Measurements from ENCODE around the gene DYNLT1. TPM values are rescaled to one million over a fixed set of nuclear protein-coding genes. Genes with fewer than 3 reads are reported as not detected.

The DYNLT1 gene
- total RNA-seq, 3 donors from 2014 or later (not counting 1 experiment from before 2014, with no cell fraction given): 85.7 to 106 (median 86.8) TPM

DNA sequence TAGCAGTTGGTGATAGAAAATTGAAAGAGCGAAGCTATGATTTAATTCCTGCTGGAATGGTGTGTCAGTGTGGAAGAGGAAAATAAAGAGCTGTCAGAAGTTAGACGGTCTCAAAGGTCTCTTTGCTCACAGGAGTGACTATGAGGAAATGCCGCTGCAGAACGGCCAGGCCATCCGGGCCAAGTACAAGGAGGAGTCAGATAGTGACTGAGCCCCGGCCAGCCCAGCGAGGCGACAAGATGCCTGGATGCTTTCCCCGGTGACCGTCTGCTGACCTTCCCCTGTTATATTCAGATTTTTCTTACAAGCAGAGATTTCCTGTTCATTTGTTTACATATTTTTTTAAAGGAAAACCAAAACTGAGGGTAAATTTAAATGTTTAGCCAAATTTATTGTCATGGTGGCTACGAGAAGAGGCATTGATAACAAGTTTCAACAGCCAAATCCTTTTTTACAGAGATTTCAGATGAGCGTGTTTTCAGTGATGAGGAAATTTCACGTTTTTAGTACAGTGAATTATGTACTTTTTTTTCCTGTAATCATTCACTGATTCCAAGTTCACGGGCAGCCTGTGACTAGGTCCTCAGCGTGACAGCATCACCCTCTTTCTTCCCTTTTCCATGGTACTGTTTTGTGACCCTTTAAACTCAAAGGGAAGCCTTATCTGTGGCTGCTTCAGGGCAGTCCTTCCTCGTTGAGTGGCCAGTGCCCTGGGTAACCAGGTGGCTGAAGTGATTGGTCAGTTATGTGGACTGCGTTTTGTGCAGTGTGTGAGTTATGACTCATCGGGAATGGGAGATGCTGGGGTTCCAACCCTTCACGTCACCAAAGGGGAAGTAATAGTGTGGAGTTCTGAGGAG is 12.6 kb downstream of the DYNLT1 start:
- Histone ChIP-seq H3K36me3 (ENCODE audit: control insufficient read depth, insufficient read depth, low read length) (peaks cover 72% of the 10 kb centered on the region), H3K27me3 (ENCODE audit: control insufficient read depth, insufficient read depth, low read length) (no peaks in the 10 kb centered on the region), H3K27ac (ENCODE audit: low read length) (no peak overlapping the region), H3K9me3 (ENCODE audit: control insufficient read depth, insufficient read depth, low read length) (no peaks in the 10 kb centered on the region), H3K4me1 (ENCODE audit: control insufficient read depth, insufficient read depth, low read length) (peaks cover 20% of the 10 kb centered on the region), H3K4me3 (ENCODE audit: low read length) (no peak overlapping the region)
- intact Hi-C loops (cut with micrococcal nuclease): no loop called here
- no peak overlapping the region for H3K4me3 Mint-ChIP-seq
- no peaks in the 10 kb centered on the region for H3K27me3 Mint-ChIP-seq (ENCODE audit: low read depth in 2 of 2)
- H3K4me1 Mint-ChIP-seq: peaks cover 56 to 62% of the 10 kb centered on the region in 2 donors
- no peak for TF ChIP-seq CTCF (IDR thresholded peaks at IDR 0.05)
- ATAC-seq (peak in 1 of 3 donors; percentile 50), DNase-seq (no peak)
- H3K36me3 Mint-ChIP-seq: peaks cover 18% of the 10 kb centered on the region
- peaks cover 2 to 3% of the 10 kb centered on the region in 2 donors for H3K9me3 Mint-ChIP-seq
- H3K27ac Mint-ChIP-seq: peak overlapping the region; percentile 71 to 91
- WGBS (ENCODE audit: insufficient coverage): 83% methylated on average over 19 of the region's 19 CpGs

GRCh38 chr6:158630938-158631616 is 13.5 kb downstream of the DYNLT1 start:
- Mint-ChIP-seq H3K4me1 (peaks cover 56 to 63% of the 10 kb centered on the region in 2 donors), H3K9me3 (peaks cover 4 to 6% of the 10 kb centered on the region in 2 donors), H3K4me3 (no peak overlapping the region), H3K36me3 (peaks cover 15% of the 10 kb centered on the region), H3K27me3 (ENCODE audit: low read depth in 2 of 2) (no peaks in the 10 kb centered on the region), H3K27ac (peak overlapping the region; percentile 71 to 91)
- H3K27ac ChIP-seq (ENCODE audit: low read length): no peak overlapping the region
- H3K4me1 ChIP-seq (ENCODE audit: control insufficient read depth, insufficient read depth, low read length): peaks cover 14% of the 10 kb centered on the region
- no peaks in the 10 kb centered on the region for H3K9me3 ChIP-seq (ENCODE audit: control insufficient read depth, insufficient read depth, low read length)
- no peak overlapping the region for H3K4me3 ChIP-seq (ENCODE audit: low read length)
- TF ChIP-seq CTCF (IDR thresholded peaks at IDR 0.05): no peak
- WGBS (ENCODE audit: insufficient coverage): 86% methylated on average over 19 of the region's 19 CpGs
- ATAC-seq (no peak), DNase-seq (no peak)
- peaks cover 72% of the 10 kb centered on the region for H3K36me3 ChIP-seq (ENCODE audit: control insufficient read depth, insufficient read depth, low read length)
- no peaks in the 10 kb centered on the region for H3K27me3 ChIP-seq (ENCODE audit: control insufficient read depth, insufficient read depth, low read length)
- intact Hi-C loops (cut with micrococcal nuclease): no loop called here

GRCh38 chr6:158629367-158630221 is 14.9 kb downstream of the DYNLT1 start:
- Mint-ChIP-seq H3K9me3 (peaks cover 4 to 6% of the 10 kb centered on the region in 2 donors), H3K36me3 (peaks cover 21% of the 10 kb centered on the region), H3K4me3 (no peak overlapping the region), H3K4me1 (peaks cover 50 to 56% of the 10 kb centered on the region in 2 donors), H3K27me3 (ENCODE audit: low read depth in 2 of 2) (no peaks in the 10 kb centered on the region), H3K27ac (peak overlapping the region; percentile 77 to 91)
- H3K36me3 ChIP-seq (ENCODE audit: control insufficient read depth, insufficient read depth, low read length): peaks cover 77% of the 10 kb centered on the region
- no peak for TF ChIP-seq CTCF (IDR thresholded peaks at IDR 0.05)
- no peaks in the 10 kb centered on the region for H3K9me3 ChIP-seq (ENCODE audit: control insufficient read depth, insufficient read depth, low read length)
- peak in 1 of 2 donors; percentile 68 for DNase-seq
- 87% methylated on average over 19 of the region's 20 CpGs for WGBS (ENCODE audit: insufficient coverage)
- ATAC-seq: peak in 1 of 3 donors; percentile 40
- H3K27me3 ChIP-seq (ENCODE audit: control insufficient read depth, insufficient read depth, low read length): no peaks in the 10 kb centered on the region
- intact Hi-C loops (cut with micrococcal nuclease): no loop called here
- H3K4me1 ChIP-seq (ENCODE audit: control insufficient read depth, insufficient read depth, low read length): peaks cover 3% of the 10 kb centered on the region
- H3K4me3 ChIP-seq (ENCODE audit: low read length): no peak overlapping the region
- no peak overlapping the region for H3K27ac ChIP-seq (ENCODE audit: low read length)
